Thoracic aorta (tissue), 2 donors: ENCODE data around the gene TCHP. TPM values are rescaled to one million over a fixed set of nuclear protein-coding genes. Genes with fewer than 3 reads are reported as not detected.

ENCODE experiments used
- ATAC-seq: fragments of 150-250 bp; one replicate; pipeline ENCODE4 v1.8.0; 2017; ENCODE audit warnings: low read depth; ENCODE audit not compliant: insufficient number of reproducible peaks, low FRiP score
- DNase-seq: peaks from one replicate; pipeline ENCODE4 v3.0.0-alpha.2; 2020; ENCODE audit warnings: low spot score
- H3K27ac ChIP-seq, 2 donors: fragments of 200-600 bp; sonication (generic); 1 replicate in 1 of 2; 2 replicates in 1 of 2; pipeline ENCODE4 v1.5.1; 2016; ENCODE audit warnings: mild to moderate bottlenecking in 2 of 2, moderate library complexity in 2 of 2
- H3K27me3 ChIP-seq: fragments of 200-600 bp; sonication (generic); replicated peaks from 2 replicates; pipeline ENCODE4 v1.6.0; 2016; ENCODE audit warnings: mild to moderate bottlenecking; ENCODE audit not compliant: insufficient read depth
- H3K36me3 ChIP-seq: fragments of 200-600 bp; sonication (generic); one replicate; pipeline ENCODE4 v1.5.1; 2016
- H3K4me1 ChIP-seq, 2 donors: fragments of 200-600 bp; sonication (generic); 1 replicate in 1 of 2; 2 replicates in 1 of 2; pipeline versions ENCODE4 v1.5.1 to v1.6.0; 2016; ENCODE audit warnings: low read depth in 2 of 2, mild to moderate bottlenecking in 1 of 2; ENCODE audit not compliant: control insufficient read depth in 1 of 2
- H3K4me3 ChIP-seq: fragments of 200-600 bp; sonication (generic); 2 replicates; pipeline ENCODE4 v1.5.1; 2016; ENCODE audit warnings: mild to moderate bottlenecking
- H3K9me3 ChIP-seq: fragments of 200-600 bp; sonication (generic); 2 replicates; pipeline ENCODE4 v1.5.1; 2016
- CTCF ChIP-seq: fragments of 200-600 bp; sonication (generic); IDR thresholded peaks from one replicate; pipeline ENCODE4 v1.5.1; 2019; ENCODE audit warnings: antibody characterized with exemption
- total RNA-seq, 2 donors: library from RNA; depleted of rRNA; stranded (reverse); fragments of >200 nt; gene quantifications; one replicate each; pipeline versions ENCODE4 v1.1.0 to v1.2.3, GENCODE V29; 2016

TCHP gene
- total RNA-seq, 2 donors from 2014 or later = 13.5 to 36.9 TPM

DNA sequence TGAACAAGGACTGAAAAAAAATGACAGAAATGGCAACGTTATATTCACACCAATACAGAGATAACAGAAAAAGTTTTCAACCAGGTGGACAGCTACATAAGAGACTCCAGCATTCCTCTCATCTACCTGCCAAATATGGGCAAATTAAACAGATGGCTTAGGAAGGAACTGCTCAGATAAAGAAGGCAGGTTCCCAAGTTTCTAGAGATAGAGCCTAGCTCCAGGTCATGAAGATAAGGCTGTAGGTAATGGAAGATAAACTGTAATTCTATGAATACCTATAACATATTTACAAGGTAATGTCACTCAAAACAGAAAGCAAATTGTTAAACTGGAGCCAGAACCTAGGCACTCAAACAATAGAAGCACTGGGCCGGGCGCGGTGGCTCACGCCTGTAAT, 53.6 kb downstream of the TCHP start:
- ATAC-seq = no peak

GRCh38 chr12:109958374-109958773, 58.3 kb downstream of the TCHP start:
- ATAC-seq (no peak), DNase-seq (no peak)
- H3K9me3 ChIP-seq = no peaks in the 10 kb centered on the region
- no peaks in the 10 kb centered on the region for H3K27me3 ChIP-seq
- peaks cover 0 to 13% of the 10 kb centered on the region in 2 donors for H3K4me1 ChIP-seq
- peaks cover 16% of the 10 kb centered on the region for H3K36me3 ChIP-seq
- no peak overlapping the region for H3K27ac ChIP-seq
- no peak for TF ChIP-seq CTCF
- H3K4me3 ChIP-seq = no peak overlapping the region

More for the DNA sequence above, 53.6 kb downstream of the TCHP start:
- Histone ChIP-seq H3K4me1 (peaks cover 27 to 48% of the 10 kb centered on the region in 2 donors), H3K9me3 (no peaks in the 10 kb centered on the region), H3K4me3 (no peak overlapping the region), H3K27me3 (no peaks in the 10 kb centered on the region), H3K27ac (peak overlapping the region; percentile 79 to 82), H3K36me3 (peaks cover 10% of the 10 kb centered on the region)
- TF ChIP-seq CTCF = no peak
- no peak for DNase-seq

- TF ChIP-seq CTCF = no peak
- no peak for DNase-seq
- Histone ChIP-seq H3K27me3 (no peaks in the 10 kb centered on the region), H3K27ac (no peak overlapping the region), H3K4me1 (peaks cover 0 to 17% of the 10 kb centered on the region in 2 donors), H3K9me3 (no peaks in the 10 kb centered on the region), H3K36me3 (peaks cover 16% of the 10 kb centered on the region), H3K4me3 (no peak overlapping the region)
- ATAC-seq = no peak
Measured at GRCh38 chr12:109959411-109960093, 59.5 kb downstream of the TCHP start.

- H3K27me3 ChIP-seq = no peaks in the 10 kb centered on the region
- H3K4me3 ChIP-seq = no peak overlapping the region
- H3K27ac ChIP-seq = peak overlapping the region in 1 of 2 donors; percentile 35
- ATAC-seq (no peak), DNase-seq (no peak)
- H3K4me1 ChIP-seq = peaks cover 0 to 17% of the 10 kb centered on the region in 2 donors
- no peak for TF ChIP-seq CTCF
- H3K9me3 ChIP-seq = no peaks in the 10 kb centered on the region
- peaks cover 23% of the 10 kb centered on the region for H3K36me3 ChIP-seq
Measured at GRCh38 chr12:109961201-109961600, 61.1 kb downstream of the TCHP start.

- peaks cover 0 to 17% of the 10 kb centered on the region in 2 donors for H3K4me1 ChIP-seq
- ATAC-seq (no peak), DNase-seq (no peak)
- peaks cover 22% of the 10 kb centered on the region for H3K36me3 ChIP-seq
- H3K9me3 ChIP-seq = no peaks in the 10 kb centered on the region
- H3K27me3 ChIP-seq = no peaks in the 10 kb centered on the region
- no peak overlapping the region for H3K4me3 ChIP-seq
- no peak for TF ChIP-seq CTCF
- peak overlapping the region; percentile 10 to 35 for H3K27ac ChIP-seq
Measured at GRCh38 chr12:109961612-109962011, 61.5 kb downstream of the TCHP start.
